Lung (tissue), 12 donors: ENCODE results near the gene LSAMP. TPM values are rescaled to one million over a fixed set of nuclear protein-coding genes. Genes with fewer than 3 reads are reported as not detected.

Experiments used
- ATAC-seq: fragments of 200-7000 bp; cut with Tn5 transposase; one replicate; pipeline ENCODE4 v1.9.1; 2020; ENCODE audit warnings: moderate number of reproducible peaks; ENCODE audit not compliant: insufficient read depth, low FRiP score
- DNase-seq, 3 donors: peaks; one replicate each; pipeline ENCODE4 v3.0.0-alpha.2; 2013 to 2017
- H3K27ac ChIP-seq, 2 donors: one replicate each; pipeline ENCODE4 v1.5.1; 2013; ENCODE audit warnings: mild to moderate bottlenecking in 2 of 2, moderate library complexity in 2 of 2, control low read depth in 1 of 2, inconsistent platforms in 1 of 2, low read depth in 1 of 2, low read length in 1 of 2
- H3K27me3 ChIP-seq, 3 donors: one replicate each; pipeline ENCODE4 v1.5.1; 2013; ENCODE audit warnings: low read length in 2 of 3; ENCODE audit not compliant: control insufficient read depth in 3 of 3, insufficient read depth in 3 of 3
- H3K36me3 ChIP-seq, 4 donors: one replicate each; pipeline ENCODE4 v1.5.1; 2013; ENCODE audit warnings: low read length in 4 of 4, mild to moderate bottlenecking in 1 of 4, moderate library complexity in 1 of 4; ENCODE audit not compliant: control insufficient read depth in 4 of 4, insufficient read depth in 4 of 4
- H3K4me1 ChIP-seq, 5 donors: one replicate each; pipeline ENCODE4 v1.5.1; 2013; ENCODE audit warnings: low read length in 5 of 5, mild to moderate bottlenecking in 2 of 5, moderate library complexity in 1 of 5; ENCODE audit not compliant: control insufficient read depth in 5 of 5, insufficient read depth in 5 of 5
- H3K4me3 ChIP-seq: one replicate; pipeline ENCODE4 v1.5.1; 2013; ENCODE audit warnings: mild to moderate bottlenecking, control low read depth, moderate library complexity
- H3K9ac ChIP-seq, 2 donors: one replicate each; pipeline ENCODE4 v1.5.1; 2013; ENCODE audit warnings: low read length in 2 of 2, control low read depth in 1 of 2; ENCODE audit not compliant: insufficient read depth in 1 of 2
- H3K9me3 ChIP-seq, 4 donors: one replicate each; pipeline ENCODE4 v1.5.1; 2013; ENCODE audit warnings: low read length in 3 of 4, mild to moderate bottlenecking in 1 of 4, moderate library complexity in 1 of 4; ENCODE audit not compliant: control insufficient read depth in 4 of 4, insufficient read depth in 3 of 4
- CTCF ChIP-seq: IDR thresholded peaks from 2 replicates; pipeline ENCODE4 v1.5.1; 2012; ENCODE audit warnings: mild to moderate bottlenecking; ENCODE audit errors: control extremely low read depth, extremely low read depth
- WGBS, 2 donors: extraction: QIAGEN DNeasy Blood & Tissue Kit; methylation state at CpG; one replicate each; pipeline ENCODE4 v1.1.7; 2013; 5-methylcytosine and 5-hydroxymethylcytosine counted together
- polyA plus RNA-seq, 2 donors: library from polyadenylated mRNA; stranded (reverse); fragments of 200-250 nt; gene quantifications; one replicate each; pipeline ENCODE4 v1.2.1, GENCODE V29; 2013
- total RNA-seq, 2 donors: library from RNA; depleted of rRNA in 1 of 2; stranded (reverse); fragments of >200 nt in 1 of 2; gene quantifications; one replicate each; pipeline ENCODE4 v1.2.1, GENCODE V29; 2014 to 2021
- donor health status: control.
- donor health status: control.
- donor health status: Bipolar disorder and iron deficiency.
- donor health status: healthy.
- donor health status: DM: yes; HTN: yes; CAD: no.

Gene LSAMP
- total and polyA plus RNA-seq, 4 donors: 1.6 to 21.9 (median 9.5) TPM

- Histone ChIP-seq H3K27me3 (no peaks in the 10 kb centered on the region), H3K4me3 (no peak overlapping the region), H3K4me1 (peaks cover 0 to 12% (median 0%) of the 10 kb centered on the region in 5 donors), H3K36me3 (no peaks in the 10 kb centered on the region), H3K9me3 (no peaks in the 10 kb centered on the region), H3K27ac (no peak overlapping the region), H3K9ac (no peak overlapping the region)
- DNase-seq (peak in 2 of 3 donors; percentile 64 to 66), ATAC-seq (no peak)
- 73 to 86% methylated on average over 1 of the region's 1 CpG for WGBS, 2 donors
- no peak for TF ChIP-seq CTCF
These were observed 8.5 kb upstream of the LSAMP start for GRCh38 chr3:116453666-116454346.

DNA sequence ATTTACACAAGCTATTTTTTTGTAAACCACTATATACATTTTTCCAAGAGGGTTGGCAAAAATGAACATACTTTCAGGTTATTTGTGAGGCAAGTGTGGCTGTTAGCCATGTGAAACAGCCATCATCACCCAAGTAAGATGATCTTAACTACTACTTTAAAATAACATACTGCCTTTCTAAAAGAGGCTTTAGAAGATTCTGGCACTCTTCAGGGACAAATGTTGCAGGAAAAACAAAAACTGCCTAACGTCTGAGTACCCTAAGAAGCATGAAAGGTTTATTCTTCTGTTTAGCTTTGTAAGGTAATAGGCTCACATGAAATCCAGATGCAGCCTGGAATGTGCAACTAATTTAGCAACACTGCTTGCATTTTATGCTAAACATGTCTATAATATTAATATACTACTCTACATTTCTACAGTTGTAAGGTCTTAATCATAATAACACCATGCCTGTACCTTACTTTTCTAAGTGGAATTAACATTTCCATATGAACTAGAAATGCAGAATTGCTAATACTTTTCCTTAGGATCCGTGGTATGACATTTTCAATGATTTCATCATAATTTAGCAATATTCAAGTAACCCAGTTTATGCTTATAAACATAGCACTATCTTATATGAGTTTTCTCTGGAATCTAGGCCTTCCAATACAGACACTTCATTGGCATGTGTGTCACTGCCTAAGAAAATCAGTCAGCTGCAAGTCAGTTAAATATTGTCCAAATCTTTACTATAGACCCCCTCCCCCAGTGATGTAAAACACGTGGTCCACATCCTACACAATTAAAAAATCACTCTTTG lies 4.5 kb upstream of the LSAMP start:
- peak in 2 of 3 donors; percentile 35 to 41 for DNase-seq
- Histone ChIP-seq H3K4me3 (no peak overlapping the region), H3K27ac (no peak overlapping the region), H3K27me3 (peaks cover 0 to under 1% (median 0%) of the 10 kb centered on the region in 3 donors), H3K9ac (no peak overlapping the region), H3K4me1 (peaks cover 0 to 18% (median 2%) of the 10 kb centered on the region in 5 donors), H3K36me3 (no peaks in the 10 kb centered on the region), H3K9me3 (no peaks in the 10 kb centered on the region)
- 45 to 65% methylated on average over 3 of the region's 3 CpGs for WGBS, 2 donors
- ATAC-seq: no peak
- no peak for TF ChIP-seq CTCF

DNA sequence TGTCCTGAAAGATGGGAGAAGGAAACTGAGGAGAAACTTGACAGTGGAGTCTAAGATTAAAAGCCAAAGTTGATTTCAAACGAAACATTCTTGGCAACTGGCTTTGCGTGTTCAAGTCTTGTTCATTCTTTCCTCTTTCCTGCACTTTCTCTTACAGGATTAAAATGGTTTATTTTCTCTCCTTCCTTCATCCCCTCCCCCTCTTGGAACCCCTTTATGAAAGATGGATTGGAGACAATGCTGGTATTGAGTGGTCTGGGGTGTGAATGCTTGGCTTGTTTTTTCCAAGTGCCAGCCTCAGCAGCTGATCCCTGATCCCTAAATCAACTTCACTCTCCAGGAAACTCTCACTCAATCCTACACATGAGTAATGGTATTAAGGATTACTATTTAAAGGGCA lies 703 bp upstream of the LSAMP start:
- Histone ChIP-seq H3K27ac (no peak overlapping the region), H3K4me1 (peaks cover 0 to 42% (median 4%) of the 10 kb centered on the region in 5 donors), H3K9ac (peak overlapping the region in 1 of 2 donors; percentile 50), H3K36me3 (no peaks in the 10 kb centered on the region), H3K27me3 (peaks cover 0 to 8% (median 0%) of the 10 kb centered on the region in 3 donors), H3K4me3 (no peak overlapping the region), H3K9me3 (no peaks in the 10 kb centered on the region)
- 45 to 55% methylated on average over 2 of the region's 2 CpGs for WGBS, 2 donors
- DNase-seq (peak in 1 of 3 donors; percentile 34), ATAC-seq (no peak)
- TF ChIP-seq CTCF: no peak
